HG02588 (cell line): Measurements from ENCODE around the gene GBE1.
A peak's percentile ranks its signal among the peaks of the same experiment; 100 is the strongest.
"Not testable (repeated sequence)": the region's sequence is repeated elsewhere in the genome, so short reads cannot be mapped to it uniquely, and the experiment has no call there.

Experiments used
- ATAC-seq: cut with Tn5 transposase; IDR thresholded peaks from one replicate; pipeline ENCODE4 v1.9.1; 2021; ENCODE audit warnings: mild to moderate bottlenecking, moderate library complexity; ENCODE audit not compliant: unreplicated experiment

GBE1 gene

DNA sequence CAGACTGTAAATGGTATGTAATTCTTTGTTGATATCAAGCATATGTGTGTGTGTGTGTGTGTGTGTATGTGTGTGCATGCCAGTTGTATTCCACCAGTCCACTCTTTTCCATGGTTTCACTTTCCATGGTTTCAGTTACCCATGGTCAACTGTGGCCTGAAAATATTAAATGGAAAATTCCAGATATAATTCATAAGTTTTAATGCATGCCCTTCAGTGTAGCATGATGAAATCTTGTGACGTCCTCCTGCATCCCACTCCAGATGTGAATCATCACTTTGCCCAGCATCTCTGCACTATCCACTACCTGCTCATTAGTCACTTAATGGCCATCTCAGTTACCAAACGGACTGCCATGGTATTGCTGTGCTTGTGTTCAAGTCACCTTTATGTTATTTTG, 215.9 kb downstream of the GBE1 start:
- no peak for ATAC-seq

DNA sequence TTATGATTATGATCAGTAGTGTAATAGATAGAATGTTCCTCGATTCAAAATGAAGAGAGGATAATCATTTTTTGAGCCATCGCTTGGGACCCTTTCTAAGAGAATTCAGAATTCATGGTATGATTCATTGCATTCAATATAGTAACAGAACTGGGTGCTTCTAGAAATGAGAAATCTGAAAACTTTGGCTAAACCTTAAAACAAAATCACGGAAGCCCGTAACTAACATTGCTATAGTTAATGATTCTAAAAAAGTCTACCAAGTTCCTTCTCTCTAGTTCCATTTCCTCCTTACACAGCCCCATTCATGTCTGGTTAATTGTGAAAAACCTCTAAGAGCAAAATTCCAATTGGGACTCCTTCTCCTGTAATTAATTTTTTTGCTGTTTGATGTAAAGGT, 217.1 kb downstream of the GBE1 start:
- ATAC-seq: no peak

DNA sequence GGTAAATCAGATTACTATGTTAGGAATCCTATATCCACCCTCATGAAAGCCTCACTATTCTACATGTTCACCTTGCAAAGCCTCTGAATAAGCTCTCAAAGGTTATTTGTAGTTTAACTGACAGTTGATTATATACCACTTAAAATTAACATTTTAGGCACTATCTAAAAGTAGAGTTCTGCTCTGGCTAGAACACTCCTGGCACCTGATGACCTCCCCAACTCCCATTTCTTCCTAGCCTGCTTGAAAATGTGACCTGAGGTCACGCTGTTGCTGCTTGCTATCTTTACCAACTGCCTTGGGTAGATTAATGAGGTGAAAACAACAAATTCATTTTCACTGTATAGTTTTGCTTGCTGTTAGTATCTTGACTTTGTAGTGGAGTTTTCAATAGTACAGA, 220.7 kb downstream of the GBE1 start:
- no peak for ATAC-seq

DNA sequence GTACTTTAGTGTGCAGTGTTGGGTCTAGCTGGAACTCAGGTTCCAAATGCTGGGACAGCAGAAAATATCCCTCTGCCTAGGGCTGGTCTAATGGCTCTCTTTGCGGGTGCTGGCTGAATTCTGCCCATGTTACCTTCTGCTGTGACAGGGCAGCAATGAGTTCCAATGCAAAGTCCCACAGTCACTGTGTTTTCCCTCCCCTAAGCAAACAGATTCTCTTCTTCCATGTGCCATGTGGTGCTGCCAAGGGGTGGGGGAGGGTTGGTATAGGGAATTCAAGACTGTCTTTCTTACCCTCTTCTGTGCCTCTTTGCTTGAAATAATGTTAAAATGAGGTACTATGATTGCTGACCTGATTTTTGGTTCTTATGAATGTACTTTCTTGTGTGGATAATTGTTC, 229.6 kb downstream of the GBE1 start:
- no peak for ATAC-seq

GRCh38 chr3:81531263-81531662, 230.2 kb downstream of the GBE1 start:
- ATAC-seq: no peak

DNA sequence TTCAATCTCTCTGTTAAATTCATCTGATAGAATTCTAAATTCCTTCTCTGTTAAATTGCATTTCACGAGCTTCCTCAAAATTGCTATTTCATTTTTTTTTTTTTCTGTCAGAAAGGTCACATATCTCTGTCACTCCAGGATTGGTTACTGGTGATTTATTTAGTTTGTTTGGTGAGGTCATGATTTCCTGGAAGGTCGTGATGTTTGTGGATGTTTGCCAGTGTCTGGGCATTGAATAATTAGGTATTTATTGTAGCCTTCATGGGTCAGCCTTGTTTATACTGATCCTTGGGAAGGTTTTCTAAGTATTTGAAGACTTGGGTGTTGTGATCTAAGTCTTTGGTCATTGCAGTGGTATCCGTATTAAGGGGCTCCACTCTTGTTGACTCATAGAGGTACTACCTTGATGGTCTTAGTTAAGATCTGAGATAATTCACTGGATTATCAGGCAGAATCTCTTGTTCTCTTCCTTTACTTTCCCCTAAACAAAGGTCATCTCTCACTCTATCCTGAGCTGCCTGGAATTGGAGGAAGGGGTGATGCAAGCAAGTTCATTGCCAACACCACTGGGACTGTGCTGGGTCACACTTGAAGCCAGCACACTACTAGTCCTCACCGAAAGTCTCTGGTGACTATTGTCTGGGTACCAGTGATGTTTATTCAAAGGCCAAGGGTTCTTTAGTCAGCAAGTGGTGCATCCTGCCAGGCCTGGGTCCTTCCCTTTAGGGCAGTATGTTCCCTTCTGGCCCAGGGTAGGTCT, 231.1 kb downstream of the GBE1 start:
- no peak for ATAC-seq

DNA sequence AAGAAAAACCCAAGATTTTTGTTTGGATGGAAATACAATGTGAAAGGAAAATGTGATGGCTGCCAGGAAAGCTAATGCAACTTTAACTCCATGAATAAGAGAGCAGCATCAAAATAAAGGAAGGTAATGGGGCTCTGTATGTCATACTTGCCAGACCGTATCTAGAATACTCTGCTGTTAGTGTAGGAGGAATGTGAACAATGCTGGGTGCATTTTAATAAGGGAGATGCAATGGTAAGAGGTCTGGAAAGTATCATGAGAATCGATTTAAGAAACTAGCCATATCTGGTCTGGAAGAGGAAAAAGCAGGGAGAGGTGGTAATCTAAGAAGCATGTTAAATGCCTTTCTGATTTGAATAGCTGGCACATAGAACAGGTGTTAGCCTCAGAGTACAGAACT, 239.6 kb downstream of the GBE1 start:
- no peak for ATAC-seq

DNA sequence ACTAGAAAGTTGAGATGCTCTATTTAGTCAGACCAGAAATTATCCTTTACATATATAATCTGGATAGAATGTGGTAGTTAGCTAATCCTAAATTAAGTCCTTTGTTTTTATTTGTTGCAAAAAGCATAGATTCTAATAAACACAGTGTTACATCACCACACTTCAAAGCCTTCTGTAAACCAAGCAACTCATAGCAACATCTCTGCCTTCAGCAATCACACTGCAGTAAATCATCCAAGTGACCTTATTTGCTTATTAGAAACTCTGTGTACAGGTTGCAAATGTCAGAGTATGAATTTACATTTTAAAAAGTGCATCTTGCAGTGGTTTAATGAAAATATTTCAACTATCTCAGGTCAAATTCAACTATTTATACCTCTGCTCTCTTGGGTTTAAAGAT, 242.5 kb downstream of the GBE1 start:
- no peak for ATAC-seq

- ATAC-seq: no peak
These were observed 245.4 kb downstream of the GBE1 start for GRCh38 chr3:81516042-81516441.

DNA sequence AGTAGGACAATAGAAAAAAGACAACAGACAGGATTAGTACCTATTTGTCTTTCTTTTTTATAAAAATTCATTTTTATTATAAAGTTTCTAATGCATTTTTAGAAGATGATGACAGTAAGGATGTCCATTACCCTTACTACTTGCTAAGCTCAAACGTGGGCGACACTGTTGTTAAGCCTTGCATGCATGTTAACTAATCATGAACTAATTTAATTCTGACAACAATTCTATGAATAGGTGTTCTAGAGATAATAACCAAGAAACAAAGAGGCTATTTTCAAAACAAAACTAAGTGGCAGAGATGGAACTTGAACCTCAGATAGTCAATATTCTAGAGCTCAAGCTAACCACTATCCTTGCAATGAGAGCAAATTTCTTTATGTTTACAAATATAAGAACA, 247.9 kb downstream of the GBE1 start:
- ATAC-seq: no peak

- no peak for ATAC-seq
These were observed 258.4 kb downstream of the GBE1 start for GRCh38 chr3:81503026-81503425.

- no peak for ATAC-seq
These were observed 259.2 kb downstream of the GBE1 start for GRCh38 chr3:81502236-81502635.

DNA sequence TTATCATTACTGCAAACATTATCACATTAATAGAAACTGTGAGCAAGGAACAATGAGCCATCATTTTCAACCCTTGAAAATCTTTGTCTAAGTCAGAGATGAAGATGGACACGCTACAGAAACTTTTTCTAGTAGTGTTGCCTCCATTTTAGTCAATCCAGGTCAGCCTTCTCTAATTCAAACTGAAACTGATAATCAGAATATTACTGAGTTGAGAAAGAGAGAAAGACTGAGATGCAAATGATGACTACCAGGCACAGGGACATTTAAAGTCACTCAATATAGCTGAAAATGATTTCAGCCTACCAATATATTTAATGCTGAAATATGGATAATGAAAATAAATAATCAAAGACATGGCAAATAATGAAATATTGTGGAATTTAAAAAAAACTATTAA, 261.4 kb downstream of the GBE1 start:
- ATAC-seq: peak; percentile 89

- ATAC-seq: no peak
These were observed 263.7 kb downstream of the GBE1 start for GRCh38 chr3:81497572-81498251.

- ATAC-seq: no peak
These were observed 264.9 kb downstream of the GBE1 start for GRCh38 chr3:81496407-81497104.

GRCh38 chr3:81492471-81492870, 269.0 kb downstream of the GBE1 start:
- ATAC-seq: not testable (repeated sequence)

GRCh38 chr3:81492040-81492439, 269.4 kb downstream of the GBE1 start:
- ATAC-seq: no peak

- ATAC-seq: peak; percentile 92
These were observed 270.7 kb downstream of the GBE1 start for GRCh38 chr3:81490541-81491288.

DNA sequence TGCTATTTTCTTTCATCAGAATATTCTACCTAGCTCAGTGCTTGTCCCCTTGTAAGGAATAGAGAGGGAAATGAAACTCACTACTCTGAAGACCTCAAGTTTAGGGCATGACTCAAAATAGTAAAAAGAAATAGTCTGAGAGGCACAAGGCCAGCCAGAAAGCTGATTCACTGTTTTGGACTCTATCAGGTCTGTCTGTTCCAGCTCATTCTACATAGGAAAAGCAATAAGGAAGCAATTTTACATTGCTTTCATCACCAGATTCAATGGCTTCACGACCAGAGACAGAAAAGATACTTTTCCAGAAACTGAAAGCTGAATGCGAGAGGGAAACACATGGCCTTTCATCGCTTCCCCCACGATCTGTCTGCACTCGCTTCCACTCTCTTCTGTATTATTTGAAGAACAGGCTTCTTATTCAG, 276.0 kb downstream of the GBE1 start:
- peak; percentile 97 for ATAC-seq

DNA sequence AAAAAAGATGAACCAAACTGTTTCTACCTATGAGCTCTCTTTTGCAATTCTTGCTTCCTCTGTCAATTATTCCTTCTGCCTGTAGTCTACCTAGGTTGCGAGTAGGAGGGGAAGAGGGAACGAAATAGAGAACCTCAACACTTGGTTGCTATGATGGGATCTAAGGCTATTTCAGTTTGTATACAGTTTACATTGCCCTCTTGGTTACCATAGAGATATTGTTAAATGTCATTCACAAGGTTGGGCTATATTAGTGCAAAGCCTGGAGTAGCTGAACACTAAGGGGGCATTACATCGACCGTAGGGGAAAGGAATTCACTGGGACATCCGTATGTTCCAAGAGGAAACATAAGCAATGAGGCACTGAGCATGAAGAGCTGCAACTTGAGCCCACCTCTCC, 276.9 kb downstream of the GBE1 start:
- no peak for ATAC-seq

DNA sequence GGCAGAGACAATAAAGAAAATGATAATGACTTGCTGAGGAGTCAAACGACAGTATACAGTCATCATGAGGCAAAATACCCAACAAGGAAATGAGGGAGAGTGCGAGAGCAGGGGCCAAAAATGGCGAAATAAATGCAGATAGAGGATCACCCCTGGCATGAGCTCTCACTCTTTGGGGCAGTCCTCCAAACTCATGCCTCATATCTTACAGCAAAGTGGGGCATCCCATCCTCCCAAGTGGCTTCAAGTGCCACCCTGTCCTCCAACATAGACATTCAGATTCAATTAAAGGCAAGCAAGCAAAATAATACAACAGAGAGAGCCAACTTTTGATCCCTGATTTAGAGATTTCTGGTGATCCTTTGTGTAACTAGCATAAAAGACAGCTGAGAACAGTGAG, 278.4 kb downstream of the GBE1 start:
- ATAC-seq: no peak
